GM12892 (cell line): ENCODE data around the gene WDR20.
A peak's percentile ranks its signal among the peaks of the same experiment; 100 is the strongest.

Experiments used
- DNase-seq: peaks from one replicate; pipeline ENCODE4 v3.0.0; 2011; ENCODE audit not compliant: insufficient read length
- FAIRE-seq: peaks from 2 replicates; lab custom pipeline; 2011; peaks lifted over from hg19 to GRCh38; lab: Jason Lieb, UNC
- POLR2A ChIP-seq: IDR thresholded peaks from 2 replicates; pipeline ENCODE4 v1.6.1; 2011; ENCODE audit warnings: low read depth, low read length, control low read depth
- POLR2AphosphoS5 ChIP-seq: IDR thresholded peaks from 2 replicates; pipeline ENCODE4 v1.6.1; 2011; ENCODE audit warnings: low read depth, low read length, control low read depth
- TAF1 ChIP-seq: IDR thresholded peaks from 2 replicates; pipeline ENCODE4 v1.6.1; 2011; ENCODE audit warnings: low read depth, mild to moderate bottlenecking, control low read depth, low read length, borderline replicate concordance

Gene WDR20

GRCh38 chr14:102178806-102179205 lies 39.1 kb downstream of the WDR20 start:
- FAIRE-seq: no peak
- no peak for DNase-seq

GRCh38 chr14:102180248-102180998 lies 40.7 kb downstream of the WDR20 start:
- TF ChIP-seq TAF1 (no peak), POLR2AphosphoS5 (no peak), POLR2A (no peak)
- DNase-seq: no peak
- FAIRE-seq: no peak

More at GRCh38 chr14:102178806-102179205, 39.1 kb downstream of the WDR20 start:
- TF ChIP-seq TAF1: no peak
- no peak for TF ChIP-seq POLR2A
- no peak for TF ChIP-seq POLR2AphosphoS5

GRCh38 chr14:102181187-102181586 lies 41.5 kb downstream of the WDR20 start:
- TF ChIP-seq TAF1: no peak
- TF ChIP-seq POLR2AphosphoS5: no peak
- no peak for TF ChIP-seq POLR2A
- DNase-seq: no peak
- no peak for FAIRE-seq

- FAIRE-seq (no peak), DNase-seq (no peak)
- TF ChIP-seq POLR2A (no peak), POLR2AphosphoS5 (no peak), TAF1 (no peak)
Measured at GRCh38 chr14:102182190-102182589, 42.5 kb downstream of the WDR20 start.

GRCh38 chr14:102182936-102183619 lies 43.4 kb downstream of the WDR20 start:
- FAIRE-seq: no peak
- DNase-seq: no peak
- TF ChIP-seq POLR2AphosphoS5: no peak
- no peak for TF ChIP-seq TAF1
- TF ChIP-seq POLR2A: no peak

- no peak for DNase-seq
- TF ChIP-seq POLR2AphosphoS5: no peak
- no peak for TF ChIP-seq TAF1
- no peak for TF ChIP-seq POLR2A
- no peak for FAIRE-seq
Measured at GRCh38 chr14:102183886-102184285, 44.2 kb downstream of the WDR20 start.

GRCh38 chr14:102184316-102185035 lies 44.8 kb downstream of the WDR20 start:
- FAIRE-seq (no peak), DNase-seq (no peak)
- TF ChIP-seq POLR2A: no peak
- TF ChIP-seq TAF1: no peak
- TF ChIP-seq POLR2AphosphoS5: no peak

GRCh38 chr14:102185360-102185759 lies 45.7 kb downstream of the WDR20 start:
- no peak for DNase-seq
- TF ChIP-seq TAF1: no peak
- no peak for TF ChIP-seq POLR2AphosphoS5
- TF ChIP-seq POLR2A: no peak
- FAIRE-seq: no peak

- DNase-seq: no peak
- TF ChIP-seq TAF1: no peak
- no peak for TF ChIP-seq POLR2A
- no peak for FAIRE-seq
Measured at GRCh38 chr14:102187044-102187443, 47.3 kb downstream of the WDR20 start.

- DNase-seq (no peak), FAIRE-seq (no peak)
- no peak for TF ChIP-seq POLR2AphosphoS5
- no peak for TF ChIP-seq TAF1
Measured at GRCh38 chr14:102187568-102188001, 47.9 kb downstream of the WDR20 start.

GRCh38 chr14:102188187-102188586 lies 48.5 kb downstream of the WDR20 start:
- FAIRE-seq: no peak
- no peak for TF ChIP-seq TAF1
- TF ChIP-seq POLR2AphosphoS5: no peak

GRCh38 chr14:102189874-102190273 lies 50.2 kb downstream of the WDR20 start:
- peak; percentile 54 for FAIRE-seq
- DNase-seq: no peak
- TF ChIP-seq POLR2AphosphoS5: no peak
- TF ChIP-seq TAF1: no peak
- no peak for TF ChIP-seq POLR2A

More at GRCh38 chr14:102188187-102188586, 48.5 kb downstream of the WDR20 start:
- no peak for DNase-seq
